SK-N-SH (cell line): Measurements from ENCODE around the gene PLCG1.

Experiments used
- CTCF ChIP-seq: fragments of 200-600 bp; sonication (generic); IDR thresholded peaks from 2 replicates; pipeline ENCODE4 v1.6.1; 2017; ENCODE audit warnings: antibody characterized with exemption, mild to moderate bottlenecking, moderate library complexity
- NRF1 ChIP-seq: IDR thresholded peaks from 2 replicates; pipeline ENCODE4 v1.6.1; 2012; ENCODE audit warnings: low read depth, mild to moderate bottlenecking, low read length
- POLR2AphosphoS5 ChIP-seq: IDR thresholded peaks from 2 replicates; pipeline ENCODE4 v1.6.1; 2012; ENCODE audit warnings: low read depth, low read length
- RXRA ChIP-seq: IDR thresholded peaks from 2 replicates; pipeline ENCODE4 v1.4.0; 2012; ENCODE audit warnings: low read depth, mild to moderate bottlenecking, borderline replicate concordance
- TAF1 ChIP-seq: IDR thresholded peaks from 2 replicates; pipeline ENCODE4 v1.6.1; 2012; ENCODE audit warnings: low read depth, mild to moderate bottlenecking, low read length, moderate library complexity, borderline replicate concordance

GRCh38 chr20:41135888-41136679 lies 1.3 kb upstream of the PLCG1 start:
- TF ChIP-seq CTCF (no peak), RXRA (no peak), POLR2AphosphoS5 (no peak), NRF1 (no peak), TAF1 (no peak)
